Fibroblast of skin of right quadriceps (primary cell): ENCODE measurements around the gene RIIAD1.
"Not testable (repeated sequence)": the region's sequence is repeated elsewhere in the genome, so short reads cannot be mapped to it uniquely, and the experiment has no call there.

Source experiments
- DNase-seq: peaks from one replicate; pipeline ENCODE4 v3.0.0-alpha.2; 2013

The RIIAD1 gene

GRCh38 chr1:151737026-151737425 lies 15.7 kb downstream of the RIIAD1 start:
- no peak for DNase-seq

GRCh38 chr1:151737479-151737878 lies 16.2 kb downstream of the RIIAD1 start:
- DNase-seq, result no peak

GRCh38 chr1:151739590-151740355 lies 18.5 kb downstream of the RIIAD1 start:
- DNase-seq, result no peak

GRCh38 chr1:151741516-151741915 lies 20.2 kb downstream of the RIIAD1 start:
- no peak for DNase-seq

- DNase-seq, result peak; percentile 8
Observed at GRCh38 chr1:151756291-151756690, 35.0 kb downstream of the RIIAD1 start.

GRCh38 chr1:151759241-151759640 lies 37.9 kb downstream of the RIIAD1 start:
- no peak for DNase-seq

GRCh38 chr1:151760597-151761385 lies 39.5 kb downstream of the RIIAD1 start:
- no peak for DNase-seq

GRCh38 chr1:151762941-151763921 lies 41.9 kb downstream of the RIIAD1 start, which contains the start of gene MRPL9:
TSS of gene MRPL9 (minus strand) at chr1:151763496. CDS start at chr1:151763479, 17 bp downstream.
- DNase-seq, result peak; percentile 81

GRCh38 chr1:151763990-151764389 lies 42.7 kb downstream of the RIIAD1 start:
- DNase-seq, result no peak

GRCh38 chr1:151768351-151769066 lies 47.2 kb downstream of the RIIAD1 start:
- not testable (repeated sequence) for DNase-seq

- not testable (repeated sequence) for DNase-seq
Observed at GRCh38 chr1:151769270-151769669, 47.9 kb downstream of the RIIAD1 start.

GRCh38 chr1:151773702-151774101 lies 52.4 kb downstream of the RIIAD1 start:
- DNase-seq, result no peak

GRCh38 chr1:151774256-151774922 lies 53.1 kb downstream of the RIIAD1 start:
- DNase-seq, result no peak

GRCh38 chr1:151775894-151776664 lies 54.8 kb downstream of the RIIAD1 start:
- DNase-seq, result no peak

- DNase-seq, result no peak
Observed at GRCh38 chr1:151776665-151777062, 55.3 kb downstream of the RIIAD1 start.

- DNase-seq, result no peak
Observed at GRCh38 chr1:151777317-151777716, 56.0 kb downstream of the RIIAD1 start.
